ENCODE results near the gene HEBP2.

DNA sequence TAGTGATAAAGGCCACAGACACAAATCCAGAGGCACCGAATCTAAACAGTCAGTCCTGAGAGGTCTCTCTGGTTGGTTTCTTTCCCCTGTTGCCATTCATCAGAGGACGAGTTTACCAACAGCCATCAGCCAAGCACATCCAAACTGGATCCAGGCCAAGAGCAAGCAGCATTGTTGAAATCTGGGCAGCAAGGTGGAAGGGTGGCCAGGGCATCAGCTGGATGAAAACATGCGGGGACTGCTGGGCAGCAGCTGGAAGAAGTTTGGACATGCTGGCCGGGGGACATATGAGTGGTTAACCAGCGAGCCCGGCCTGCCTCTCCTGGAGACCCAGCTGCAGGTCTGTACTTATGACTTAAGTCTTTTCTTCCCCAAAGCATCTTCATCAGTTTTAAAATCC lies 26.2 kb upstream of the HEBP2 start, which contains the start of gene SMIM28:
- TF ChIP-seq, protein P1, sequence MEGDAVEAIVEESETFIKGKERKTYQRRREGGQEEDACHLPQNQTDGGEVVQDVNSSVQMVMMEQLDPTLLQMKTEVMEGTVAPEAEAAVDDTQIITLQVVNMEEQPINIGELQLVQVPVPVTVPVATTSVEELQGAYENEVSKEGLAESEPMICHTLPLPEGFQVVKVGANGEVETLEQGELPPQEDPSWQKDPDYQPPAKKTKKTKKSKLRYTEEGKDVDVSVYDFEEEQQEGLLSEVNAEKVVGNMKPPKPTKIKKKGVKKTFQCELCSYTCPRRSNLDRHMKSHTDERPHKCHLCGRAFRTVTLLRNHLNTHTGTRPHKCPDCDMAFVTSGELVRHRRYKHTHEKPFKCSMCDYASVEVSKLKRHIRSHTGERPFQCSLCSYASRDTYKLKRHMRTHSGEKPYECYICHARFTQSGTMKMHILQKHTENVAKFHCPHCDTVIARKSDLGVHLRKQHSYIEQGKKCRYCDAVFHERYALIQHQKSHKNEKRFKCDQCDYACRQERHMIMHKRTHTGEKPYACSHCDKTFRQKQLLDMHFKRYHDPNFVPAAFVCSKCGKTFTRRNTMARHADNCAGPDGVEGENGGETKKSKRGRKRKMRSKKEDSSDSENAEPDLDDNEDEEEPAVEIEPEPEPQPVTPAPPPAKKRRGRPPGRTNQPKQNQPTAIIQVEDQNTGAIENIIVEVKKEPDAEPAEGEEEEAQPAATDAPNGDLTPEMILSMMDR (IDR thresholded peaks at IDR 0.05) = no peak
- TF ChIP-seq POLR2A (IDR thresholded peaks at IDR 0.05) (no peak), EP300 (IDR thresholded peaks at IDR 0.05) (no peak)

Data from ovary (tissue), 3 donors.